M059J (cell line): ENCODE data around the gene SHROOM3. TPM values are rescaled to one million over a fixed set of nuclear protein-coding genes. Genes with fewer than 3 reads are reported as not detected.

ENCODE experiments used
- DNase-seq: peaks from one replicate; pipeline ENCODE4 v3.0.0-alpha.2; 2012; ENCODE audit warnings: low read depth
- total RNA-seq: library from RNA; depleted of rRNA; stranded (reverse); fragments of >200 nt; shearing (Covaris generic); gene quantifications from 2 replicates; pipeline ENCODE4 v1.2.3, GENCODE V29; 2014

The SHROOM3 gene
- total RNA-seq, 1 experiment from 2014 or later, result 15.7 TPM

GRCh38 chr4:76568262-76568661 is 133.2 kb downstream of the SHROOM3 start:
- no peak for DNase-seq

- DNase-seq, result no peak
These were observed 134.2 kb downstream of the SHROOM3 start for GRCh38 chr4:76569225-76569624.

- DNase-seq, result no peak
These were observed 134.7 kb downstream of the SHROOM3 start for GRCh38 chr4:76569706-76570105.

- DNase-seq, result peak; percentile 90
These were observed 135.3 kb downstream of the SHROOM3 start for GRCh38 chr4:76570141-76570973.

GRCh38 chr4:76571274-76571673 is 136.2 kb downstream of the SHROOM3 start:
- DNase-seq, result no peak

GRCh38 chr4:76572224-76572623 is 137.2 kb downstream of the SHROOM3 start:
- DNase-seq, result no peak

- no peak for DNase-seq
These were observed 141.8 kb downstream of the SHROOM3 start for GRCh38 chr4:76576824-76577223.

GRCh38 chr4:76578002-76578560 is 143.1 kb downstream of the SHROOM3 start:
- DNase-seq, result no peak

GRCh38 chr4:76579596-76580375 is 144.8 kb downstream of the SHROOM3 start:
- no peak for DNase-seq

- no peak for DNase-seq
These were observed 146.3 kb downstream of the SHROOM3 start for GRCh38 chr4:76581077-76581962.

GRCh38 chr4:76582074-76582816 is 147.2 kb downstream of the SHROOM3 start:
- DNase-seq, result no peak

GRCh38 chr4:76582817-76583087 is 147.7 kb downstream of the SHROOM3 start:
- no peak for DNase-seq

- DNase-seq, result no peak
These were observed 149.5 kb downstream of the SHROOM3 start for GRCh38 chr4:76584241-76585152.

GRCh38 chr4:76585272-76585671 is 150.2 kb downstream of the SHROOM3 start:
- peak; percentile 29 for DNase-seq

GRCh38 chr4:76585897-76586360 is 150.9 kb downstream of the SHROOM3 start:
- peak; percentile 75 for DNase-seq

GRCh38 chr4:76588274-76588673 is 153.2 kb downstream of the SHROOM3 start:
- DNase-seq, result no peak

GRCh38 chr4:76589402-76589801 is 154.4 kb downstream of the SHROOM3 start:
- DNase-seq, result peak; percentile 60

GRCh38 chr4:76589872-76590797 is 155.1 kb downstream of the SHROOM3 start:
- peak; percentile 96 for DNase-seq

GRCh38 chr4:76590798-76591281 is 155.8 kb downstream of the SHROOM3 start:
- DNase-seq, result peak; percentile 65
